ENCODE measurements around the gene ARL6IP1. TPM values are rescaled to one million over a fixed set of nuclear protein-coding genes. Genes with fewer than 3 reads are reported as not detected.

The ARL6IP1 gene
- 100 to 1,000 TPM; 264 to 277 TPM for total RNA-seq

DNA sequence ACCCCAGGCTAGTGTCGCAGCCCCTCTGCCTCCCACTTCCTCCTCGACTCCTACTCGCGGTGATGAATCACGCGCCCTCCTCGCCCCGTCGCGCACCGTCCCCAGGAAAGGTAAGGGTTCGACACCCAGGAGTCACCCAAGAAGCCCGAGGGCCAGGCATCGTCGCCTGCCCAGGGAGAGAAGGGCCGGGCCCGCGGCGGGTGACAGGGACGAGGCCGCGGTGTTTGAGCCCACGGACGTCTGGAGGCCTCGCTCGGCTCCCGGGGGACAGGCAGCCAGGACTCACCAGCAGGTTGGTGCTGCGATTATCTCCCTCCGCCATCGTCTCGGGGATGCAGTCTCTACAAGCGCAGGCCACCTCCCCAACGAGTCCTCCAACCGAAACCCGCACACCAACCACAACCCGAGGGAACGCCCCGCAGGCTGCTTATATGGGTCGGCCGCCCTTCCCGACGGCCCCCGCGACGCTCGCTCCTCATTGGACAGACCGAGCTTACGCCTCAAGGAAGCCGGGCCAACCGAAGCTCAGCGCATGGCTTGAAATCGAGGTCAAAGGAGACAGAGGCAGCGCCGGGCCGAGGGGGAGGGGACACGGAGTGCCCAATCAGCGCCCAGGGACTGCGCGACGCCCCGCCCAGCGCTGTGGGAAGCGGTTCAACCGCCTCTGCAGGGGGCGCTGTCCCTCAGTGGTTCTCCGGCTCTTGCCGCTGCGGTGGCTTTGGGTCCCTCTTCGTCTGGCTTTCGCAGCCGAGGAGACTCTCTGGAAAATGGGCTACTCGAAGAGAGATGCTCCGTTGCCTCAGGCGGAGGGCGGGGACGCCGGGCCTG is at the start of gene ARL6IP1:
ARL6IP1 (minus strand) TSS at position 405 of the 828 bp plus-strand sequence; CDS start at position 322, 83 bp downstream.
- Mint-ChIP-seq H3K36me3 (ENCODE audit: low read depth) (peaks cover 65% of the 10 kb centered on the region), H3K4me1 (peaks cover 81% of the 10 kb centered on the region), H3K4me3 (peak within 1 kb of the TSS; percentile 96), H3K9me3 (no peaks in the 10 kb centered on the region), H3K27ac (peak within 1 kb of the TSS; percentile 98), H3K27me3 (no peaks in the 10 kb centered on the region)
- CTCF ChIA-PET: interaction anchor here (0.6 to 9.0 kb wide), 21 partner anchors 8 to 318 kb away, joined by 3 to 144 read pairs (median 5); partner anchors contain the start of gene RPS15A
- POLR2A ChIA-PET: interaction anchor here (0.6 to 9.1 kb wide), 24 partner anchors 8 to 1432 kb away, joined by 3 to 398 read pairs (median 5); partner anchors contain the start of genes COQ7, RPS15A, SMG1 and VPS35L
- peak; percentile 99 for DNase-seq

GRCh38 chr16:18846416-18846815 is 45.1 kb upstream of the ARL6IP1 start:
- ChIA-PET POLR2A (interaction anchor here (1.4 kb wide), 1 partner anchor 11 kb away, joined by 6 read pairs; no protein-coding TSS in a partner anchor), CTCF (interaction anchor here (2.1 kb wide), 1 partner anchor 45 kb away, joined by 11 read pairs; the partner anchor contains the start of gene ARL6IP1)
- Mint-ChIP-seq H3K27ac (no peak overlapping the region), H3K9me3 (no peaks in the 10 kb centered on the region), H3K4me3 (no peak overlapping the region), H3K36me3 (ENCODE audit: low read depth) (peaks cover 77% of the 10 kb centered on the region), H3K27me3 (no peaks in the 10 kb centered on the region), H3K4me1 (no peaks in the 10 kb centered on the region)
- no peak for DNase-seq

GRCh38 chr16:18842565-18842964 is 41.2 kb upstream of the ARL6IP1 start:
- Mint-ChIP-seq H3K36me3 (ENCODE audit: low read depth) (peaks cover 78% of the 10 kb centered on the region), H3K27me3 (no peaks in the 10 kb centered on the region), H3K4me1 (peaks cover 7% of the 10 kb centered on the region), H3K27ac (no peak overlapping the region), H3K4me3 (no peak overlapping the region), H3K9me3 (no peaks in the 10 kb centered on the region)
- DNase-seq: no peak
- POLR2A ChIA-PET: no interaction called here
- CTCF ChIA-PET: no interaction called here

DNA sequence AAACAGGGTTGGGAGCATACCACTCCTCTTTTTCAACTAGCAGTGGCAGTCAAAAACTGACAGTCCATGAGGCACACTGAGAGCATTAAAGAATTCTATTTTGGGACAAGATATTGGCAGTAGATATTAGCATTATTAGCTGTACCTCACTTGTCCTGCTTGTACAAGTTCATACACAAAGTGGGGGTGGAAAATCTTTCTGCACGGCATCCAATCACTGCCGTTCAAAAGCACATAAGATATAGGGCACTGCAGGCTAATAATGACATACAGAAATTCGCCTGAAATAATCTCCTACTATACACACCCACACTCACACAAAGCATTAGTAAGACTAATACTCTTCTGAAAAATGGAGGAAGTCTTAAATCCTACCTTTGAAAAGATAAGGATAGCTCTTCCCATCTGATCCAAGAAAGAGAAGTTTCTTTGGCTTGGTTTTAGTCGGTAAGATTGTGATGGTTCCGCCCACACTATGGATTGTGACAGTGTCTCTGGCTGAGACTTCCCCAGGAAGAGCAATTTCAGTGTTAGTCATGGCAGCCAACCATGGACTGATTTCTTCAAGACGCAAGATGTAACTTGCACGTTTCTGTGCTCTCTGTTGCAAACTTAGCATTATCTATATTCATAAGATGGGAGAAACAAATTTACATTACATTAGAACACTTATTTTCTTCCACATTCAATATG is 40.6 kb upstream of the ARL6IP1 start:
- Mint-ChIP-seq H3K4me1 (peaks cover 11% of the 10 kb centered on the region), H3K27me3 (no peaks in the 10 kb centered on the region), H3K36me3 (ENCODE audit: low read depth) (peaks cover 78% of the 10 kb centered on the region), H3K27ac (no peak overlapping the region), H3K4me3 (no peak overlapping the region), H3K9me3 (no peaks in the 10 kb centered on the region)
- ChIA-PET POLR2A (no interaction called here), CTCF (no interaction called here)
- DNase-seq: no peak

GRCh38 chr16:18839555-18839954 is 38.2 kb upstream of the ARL6IP1 start:
- Mint-ChIP-seq H3K27me3 (no peaks in the 10 kb centered on the region), H3K4me3 (no peak overlapping the region), H3K4me1 (peaks cover 14% of the 10 kb centered on the region), H3K27ac (no peak overlapping the region), H3K9me3 (no peaks in the 10 kb centered on the region), H3K36me3 (ENCODE audit: low read depth) (peaks cover 81% of the 10 kb centered on the region)
- DNase-seq: no peak
- ChIA-PET CTCF (no interaction called here), POLR2A (no interaction called here)

DNA sequence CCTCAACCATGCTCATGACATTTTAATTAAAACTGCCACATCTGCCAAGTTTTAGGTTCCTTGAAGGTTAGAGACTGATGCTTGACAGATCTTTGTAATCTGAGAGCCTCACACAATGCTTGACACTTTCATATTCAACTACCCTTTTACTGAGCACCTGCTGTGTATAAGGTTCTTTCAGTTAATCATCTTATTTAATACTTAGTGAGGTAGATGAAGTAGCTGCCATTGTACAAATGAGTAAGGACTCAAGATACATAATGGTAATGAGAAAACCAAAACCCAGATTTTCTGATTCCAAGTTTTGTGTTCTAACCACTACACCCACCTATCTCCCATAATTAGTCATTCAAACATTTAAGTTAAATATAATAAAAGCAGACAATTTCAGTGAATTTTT is 35.4 kb upstream of the ARL6IP1 start:
- no peak overlapping the region for H3K27ac Mint-ChIP-seq
- H3K4me3 Mint-ChIP-seq: no peak overlapping the region
- CTCF ChIA-PET: interaction anchor here (0.8 to 1.9 kb wide), 2 partner anchors 33 to 35 kb away, joined by 3 to 8 read pairs; partner anchors contain the start of gene ARL6IP1
- no peaks in the 10 kb centered on the region for H3K9me3 Mint-ChIP-seq
- POLR2A ChIA-PET: interaction anchor here (1.5 to 4.6 kb wide), 3 partner anchors 11 to 36 kb away, joined by 3 to 27 read pairs (median 3); partner anchors contain the start of gene ARL6IP1
- H3K36me3 Mint-ChIP-seq (ENCODE audit: low read depth): peaks cover 77% of the 10 kb centered on the region
- DNase-seq: no peak
- H3K4me1 Mint-ChIP-seq: peaks cover 14% of the 10 kb centered on the region
- H3K27me3 Mint-ChIP-seq: no peaks in the 10 kb centered on the region

DNA sequence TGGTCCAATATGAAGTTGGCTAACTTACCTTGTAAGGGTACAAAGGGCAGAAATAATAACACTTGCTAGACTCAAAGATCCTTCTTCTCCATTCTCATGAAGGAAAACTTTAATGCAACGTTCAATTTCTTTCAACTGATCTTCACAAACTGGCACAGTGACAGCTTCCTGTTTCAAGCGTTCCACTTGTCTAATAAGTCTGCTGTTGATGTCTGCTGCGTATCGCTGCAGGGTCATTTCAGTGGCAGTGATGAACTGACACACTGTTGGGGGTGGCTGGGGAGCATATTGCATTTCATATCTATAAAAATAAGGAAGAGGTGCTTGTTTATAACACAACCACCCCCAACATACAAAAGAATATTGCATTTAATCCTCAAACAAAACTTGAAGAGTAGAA is 33.5 kb upstream of the ARL6IP1 start:
- POLR2A ChIA-PET: interaction anchor here (0.9 to 4.6 kb wide), 3 partner anchors 11 to 34 kb away, joined by 3 to 27 read pairs (median 6); partner anchors contain the start of gene ARL6IP1
- Mint-ChIP-seq H3K27ac (no peak overlapping the region), H3K4me3 (no peak overlapping the region), H3K36me3 (ENCODE audit: low read depth) (peaks cover 77% of the 10 kb centered on the region), H3K27me3 (no peaks in the 10 kb centered on the region), H3K9me3 (no peaks in the 10 kb centered on the region), H3K4me1 (peaks cover 14% of the 10 kb centered on the region)
- DNase-seq: no peak
- CTCF ChIA-PET: interaction anchor here (1.2 kb wide), 1 partner anchor 33 kb away, joined by 3 read pairs; no protein-coding TSS in a partner anchor

DNA sequence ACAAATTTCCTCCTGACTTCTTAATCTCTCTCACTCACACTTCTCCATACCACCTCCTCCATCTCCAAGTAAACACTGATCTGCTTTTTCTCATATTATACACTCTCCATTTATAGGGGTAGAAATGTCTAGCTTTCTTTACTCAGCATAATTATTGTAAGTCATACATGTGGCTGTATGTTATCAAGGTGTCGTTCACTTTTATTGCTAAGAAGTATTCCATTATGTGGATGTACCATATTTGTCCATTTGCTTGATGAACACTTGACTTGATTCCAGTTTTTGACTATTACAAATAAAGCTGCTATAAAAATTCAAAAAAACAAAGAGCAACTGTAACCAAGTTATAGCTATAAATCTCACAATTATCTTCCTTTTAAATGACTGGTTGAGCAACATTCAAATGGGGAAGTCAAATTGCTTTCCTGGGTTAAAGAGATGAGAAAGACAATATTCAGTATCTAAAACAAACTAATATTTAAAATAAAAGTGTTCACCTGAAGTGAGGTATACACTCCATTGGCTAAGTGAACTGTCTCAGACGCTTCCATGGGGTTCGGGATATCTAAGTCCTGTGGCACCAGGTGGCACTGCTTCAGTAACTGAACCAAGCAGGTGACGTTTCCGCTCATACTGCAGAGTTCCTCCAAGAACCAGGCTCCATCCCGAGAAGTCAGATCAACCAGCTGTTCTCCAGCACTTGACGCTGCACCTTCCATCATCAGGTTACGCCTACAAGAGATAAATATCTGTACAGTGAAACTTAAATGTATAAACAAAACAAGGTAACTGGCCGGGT is 32.6 kb upstream of the ARL6IP1 start:
- Mint-ChIP-seq H3K27me3 (no peaks in the 10 kb centered on the region), H3K36me3 (ENCODE audit: low read depth) (peaks cover 78% of the 10 kb centered on the region), H3K27ac (no peak overlapping the region), H3K9me3 (no peaks in the 10 kb centered on the region), H3K4me3 (no peak overlapping the region), H3K4me1 (peaks cover 9% of the 10 kb centered on the region)
- POLR2A ChIA-PET: interaction anchor here (0.9 to 4.6 kb wide), 2 partner anchors 29 to 33 kb away, joined by 3 to 27 read pairs; partner anchors contain the start of gene ARL6IP1
- no peak for DNase-seq
- CTCF ChIA-PET: interaction anchor here (1.1 to 1.2 kb wide), 2 partner anchors 32 kb away, joined by 3 to 4 read pairs; partner anchors contain the start of gene ARL6IP1

DNA sequence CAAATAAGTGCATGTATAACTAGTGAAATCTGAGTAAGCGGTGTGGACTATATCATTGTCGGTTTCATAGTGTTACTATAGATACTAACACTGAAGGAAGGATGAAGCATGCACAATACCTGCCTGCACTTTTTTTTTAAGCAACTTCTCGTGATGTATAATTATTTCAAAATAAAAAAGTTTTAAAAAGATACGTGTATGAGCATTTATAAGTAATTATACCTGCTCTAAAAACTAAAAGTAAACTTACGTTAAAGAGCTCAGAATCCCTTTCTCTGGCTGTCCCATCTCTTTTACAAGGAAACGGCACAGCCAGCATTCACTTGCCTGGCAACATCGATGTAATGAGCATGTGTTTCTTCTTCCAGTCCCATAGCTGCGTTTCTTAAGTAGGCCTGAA is 31.3 kb upstream of the ARL6IP1 start:
- DNase-seq: no peak
- ChIA-PET CTCF (interaction anchor here (1.0 to 3.9 kb wide), 2 partner anchors 29 to 31 kb away, joined by 4 to 23 read pairs; partner anchors contain the start of gene ARL6IP1), POLR2A (interaction anchor here (1.5 kb wide), 2 partner anchors 13 to 16 kb away, joined by 3 to 4 read pairs; no protein-coding TSS in a partner anchor)
- Mint-ChIP-seq H3K9me3 (no peaks in the 10 kb centered on the region), H3K4me3 (no peak overlapping the region), H3K36me3 (ENCODE audit: low read depth) (peaks cover 79% of the 10 kb centered on the region), H3K27ac (no peak overlapping the region), H3K27me3 (no peaks in the 10 kb centered on the region), H3K4me1 (peaks cover 11% of the 10 kb centered on the region)

GRCh38 chr16:18832006-18832405 is 30.7 kb upstream of the ARL6IP1 start:
- Mint-ChIP-seq H3K27ac (no peak overlapping the region), H3K9me3 (no peaks in the 10 kb centered on the region), H3K27me3 (no peaks in the 10 kb centered on the region), H3K4me3 (no peak overlapping the region), H3K4me1 (peaks cover 7% of the 10 kb centered on the region), H3K36me3 (ENCODE audit: low read depth) (peaks cover 76% of the 10 kb centered on the region)
- CTCF ChIA-PET: interaction anchor here (1.0 to 3.9 kb wide), 2 partner anchors 29 to 31 kb away, joined by 4 to 23 read pairs; partner anchors contain the start of gene ARL6IP1
- POLR2A ChIA-PET: interaction anchor here (1.5 kb wide), 2 partner anchors 13 to 16 kb away, joined by 3 to 4 read pairs; no protein-coding TSS in a partner anchor
- DNase-seq: no peak

GRCh38 chr16:18829251-18829650 is 27.9 kb upstream of the ARL6IP1 start:
- no peaks in the 10 kb centered on the region for H3K9me3 Mint-ChIP-seq
- H3K27me3 Mint-ChIP-seq: no peaks in the 10 kb centered on the region
- no peak for DNase-seq
- no peak overlapping the region for H3K4me3 Mint-ChIP-seq
- peaks cover 4% of the 10 kb centered on the region for H3K4me1 Mint-ChIP-seq
- ChIA-PET CTCF (interaction anchor here (1.1 to 3.9 kb wide), 2 partner anchors 28 to 34 kb away, joined by 3 to 23 read pairs; partner anchors contain the start of gene ARL6IP1), POLR2A (interaction anchor here (1.5 to 3.6 kb wide), 2 partner anchors 10 to 39 kb away, joined by 4 to 19 read pairs; partner anchors contain the start of gene RPS15A)
- no peak overlapping the region for H3K27ac Mint-ChIP-seq
- H3K36me3 Mint-ChIP-seq (ENCODE audit: low read depth): peaks cover 52% of the 10 kb centered on the region

- H3K36me3 Mint-ChIP-seq (ENCODE audit: low read depth): peaks cover 43% of the 10 kb centered on the region
- CTCF ChIA-PET: interaction anchor here (0.6 kb wide), 1 partner anchor 26 kb away, joined by 4 read pairs; the partner anchor contains the start of gene ARL6IP1
- no peaks in the 10 kb centered on the region for H3K9me3 Mint-ChIP-seq
- no peak overlapping the region for H3K27ac Mint-ChIP-seq
- no peaks in the 10 kb centered on the region for H3K27me3 Mint-ChIP-seq
- POLR2A ChIA-PET: interaction anchor here (1.0 to 3.6 kb wide), 4 partner anchors 9 to 38 kb away, joined by 3 to 19 read pairs (median 4); partner anchors contain the start of gene RPS15A
- H3K4me3 Mint-ChIP-seq: no peak overlapping the region
- no peak for DNase-seq
- H3K4me1 Mint-ChIP-seq: peaks cover 4% of the 10 kb centered on the region
Measured at GRCh38 chr16:18827890-18828289, 26.5 kb upstream of the ARL6IP1 start.
